PC-9 (cell line): ENCODE measurements around the gene PER2.

Source experiments
- EZH2 ChIP-seq: fragments of 200-600 bp; sonication (generic); IDR thresholded peaks from 2 replicates; pipeline ENCODE4 v1.8.0; 2017; ENCODE audit warnings: antibody characterized with exemption, low read depth
- TF ChIP-seq, protein P1 (sequence below): fragments of 200-600 bp; sonication (generic); conservative IDR thresholded peaks from 2 replicates; pipeline ENCODE4 v1.6.1; 2017; ENCODE audit warnings: mixed run types, antibody characterized with exemption, mild to moderate bottlenecking, moderate library complexity

DNA sequence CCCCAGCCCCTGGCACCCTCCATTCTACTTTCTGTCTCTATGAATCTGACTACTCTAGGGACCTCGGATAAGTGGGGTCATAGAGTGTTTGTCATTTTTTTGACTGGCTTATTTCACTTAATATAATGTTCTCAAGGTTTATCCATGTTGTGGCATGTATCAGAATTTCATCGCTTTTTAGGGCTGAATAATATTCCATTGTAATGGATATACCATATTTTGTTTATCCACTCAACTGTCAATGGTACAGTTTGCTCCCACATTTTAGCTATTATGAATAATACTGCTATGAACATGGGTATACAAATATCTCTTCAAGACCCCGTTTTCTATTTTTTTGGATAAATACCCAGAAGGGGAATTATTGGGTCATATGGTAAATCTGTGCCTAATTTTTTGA, 39.3 kb upstream of the PER2 start:
- TF ChIP-seq, protein P1, sequence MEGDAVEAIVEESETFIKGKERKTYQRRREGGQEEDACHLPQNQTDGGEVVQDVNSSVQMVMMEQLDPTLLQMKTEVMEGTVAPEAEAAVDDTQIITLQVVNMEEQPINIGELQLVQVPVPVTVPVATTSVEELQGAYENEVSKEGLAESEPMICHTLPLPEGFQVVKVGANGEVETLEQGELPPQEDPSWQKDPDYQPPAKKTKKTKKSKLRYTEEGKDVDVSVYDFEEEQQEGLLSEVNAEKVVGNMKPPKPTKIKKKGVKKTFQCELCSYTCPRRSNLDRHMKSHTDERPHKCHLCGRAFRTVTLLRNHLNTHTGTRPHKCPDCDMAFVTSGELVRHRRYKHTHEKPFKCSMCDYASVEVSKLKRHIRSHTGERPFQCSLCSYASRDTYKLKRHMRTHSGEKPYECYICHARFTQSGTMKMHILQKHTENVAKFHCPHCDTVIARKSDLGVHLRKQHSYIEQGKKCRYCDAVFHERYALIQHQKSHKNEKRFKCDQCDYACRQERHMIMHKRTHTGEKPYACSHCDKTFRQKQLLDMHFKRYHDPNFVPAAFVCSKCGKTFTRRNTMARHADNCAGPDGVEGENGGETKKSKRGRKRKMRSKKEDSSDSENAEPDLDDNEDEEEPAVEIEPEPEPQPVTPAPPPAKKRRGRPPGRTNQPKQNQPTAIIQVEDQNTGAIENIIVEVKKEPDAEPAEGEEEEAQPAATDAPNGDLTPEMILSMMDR, result no peak
- TF ChIP-seq EZH2, result no peak
